Tibial nerve (tissue), 4 donors: ENCODE results near the gene TRMU. TPM values are rescaled to one million over a fixed set of nuclear protein-coding genes. Genes with fewer than 3 reads are reported as not detected.
A peak's percentile ranks its signal among the peaks of the same experiment; 100 is the strongest.

Experiments
- DNase-seq, 2 donors: peaks; one replicate each; pipeline ENCODE4 v3.0.0-alpha.2; 2019; ENCODE audit warnings: low spot score in 2 of 2
- H3K27ac ChIP-seq, 4 donors: fragments of 200-600 bp; sonication (generic) in 3 of 4; one replicate each; pipeline ENCODE4 v1.5.1; 2017 to 2019; ENCODE audit warnings: mild to moderate bottlenecking in 1 of 4
- H3K27me3 ChIP-seq, 2 donors: fragments of 200-600 bp; sonication (generic) in 1 of 2; one replicate each; pipeline versions ENCODE4 v1.5.1 to v1.6.0; 2017 to 2019
- H3K36me3 ChIP-seq, 3 donors: fragments of 200-600 bp; sonication (generic); one replicate each; pipeline ENCODE4 v1.5.1; 2018 to 2019
- H3K4me1 ChIP-seq, 4 donors: fragments of 200-600 bp; sonication (generic) in 3 of 4; one replicate each; pipeline ENCODE4 v1.5.1; 2017 to 2019
- H3K4me3 ChIP-seq, 4 donors: fragments of 200-600 bp; sonication (generic) in 3 of 4; one replicate each; pipeline ENCODE4 v1.5.1; 2017 to 2019; ENCODE audit warnings: mild to moderate bottlenecking in 1 of 4, moderate library complexity in 1 of 4
- H3K9me3 ChIP-seq, 4 donors: fragments of 200-600 bp; sonication (generic) in 3 of 4; one replicate each; pipeline ENCODE4 v1.5.1; 2017 to 2019
- EP300 ChIP-seq, 2 donors: sonication (generic); formaldehyde crosslinking; IDR thresholded peaks; one replicate each; pipeline ENCODE4 v1.6.1; 2017; ENCODE audit warnings: antibody characterized with exemption in 2 of 2, mild to moderate bottlenecking in 1 of 2
- POLR2A ChIP-seq, 2 donors: fragments of 450-650 bp; IDR thresholded peaks; one replicate each; pipeline ENCODE4 v1.6.1; 2017; ENCODE audit warnings: antibody characterized with exemption in 2 of 2, mild to moderate bottlenecking in 2 of 2, moderate library complexity in 2 of 2
- WGBS, 2 donors: methylation state at CpG; one replicate each; pipeline ENCODE4 v1.1.5; 2018; 5-methylcytosine and 5-hydroxymethylcytosine counted together
- total RNA-seq, 4 donors: library from RNA; depleted of rRNA; stranded (reverse); fragments of >200 nt; gene quantifications; one replicate each; pipeline ENCODE4 v1.1.0, GENCODE V29; 2016
- TF ChIP-seq, protein P1 (sequence below), 5 experiments: fragments of 200-600 bp in 3 of 5; fragments of 450-650 bp in 2 of 5; sonication (generic) in 3 of 5; IDR thresholded peaks; one replicate each; pipeline ENCODE4 v1.5.1; 2016 to 2019; ENCODE audit warnings: antibody characterized with exemption in 5 of 5, mild to moderate bottlenecking in 3 of 5, moderate library complexity in 2 of 5

The TRMU gene
- total RNA-seq, 4 donors from 2014 or later, result 50.0 to 85.3 (median 64.5) TPM

DNA sequence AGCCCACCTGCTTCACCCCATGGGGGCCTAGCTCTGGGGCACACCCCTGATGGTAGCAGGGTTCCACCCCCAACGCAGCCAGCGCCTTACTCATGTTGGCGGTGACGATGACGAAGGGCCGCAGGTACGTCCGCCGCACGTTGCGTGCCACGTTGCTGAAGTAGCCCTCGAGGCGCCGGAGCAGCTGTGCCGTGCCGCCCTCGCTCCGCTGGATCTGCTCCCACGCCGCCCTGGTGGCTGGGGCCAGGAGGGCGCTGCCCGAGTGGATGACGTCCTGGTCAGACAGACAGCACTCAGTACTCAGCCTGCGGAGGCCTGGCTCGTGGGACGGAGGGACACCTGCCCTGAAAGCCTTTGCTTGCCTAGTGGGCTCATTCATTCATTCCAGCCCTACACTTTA is 50.8 kb downstream of the TRMU start:
- WGBS, 2 donors, result 93 to 95% methylated on average over 23 to 27 of the region's 27 CpGs
- TF ChIP-seq POLR2A (IDR thresholded peaks at IDR 0.05) (no peak), EP300 (IDR thresholded peaks at IDR 0.05) (no peak)
- TF ChIP-seq, protein P1, sequence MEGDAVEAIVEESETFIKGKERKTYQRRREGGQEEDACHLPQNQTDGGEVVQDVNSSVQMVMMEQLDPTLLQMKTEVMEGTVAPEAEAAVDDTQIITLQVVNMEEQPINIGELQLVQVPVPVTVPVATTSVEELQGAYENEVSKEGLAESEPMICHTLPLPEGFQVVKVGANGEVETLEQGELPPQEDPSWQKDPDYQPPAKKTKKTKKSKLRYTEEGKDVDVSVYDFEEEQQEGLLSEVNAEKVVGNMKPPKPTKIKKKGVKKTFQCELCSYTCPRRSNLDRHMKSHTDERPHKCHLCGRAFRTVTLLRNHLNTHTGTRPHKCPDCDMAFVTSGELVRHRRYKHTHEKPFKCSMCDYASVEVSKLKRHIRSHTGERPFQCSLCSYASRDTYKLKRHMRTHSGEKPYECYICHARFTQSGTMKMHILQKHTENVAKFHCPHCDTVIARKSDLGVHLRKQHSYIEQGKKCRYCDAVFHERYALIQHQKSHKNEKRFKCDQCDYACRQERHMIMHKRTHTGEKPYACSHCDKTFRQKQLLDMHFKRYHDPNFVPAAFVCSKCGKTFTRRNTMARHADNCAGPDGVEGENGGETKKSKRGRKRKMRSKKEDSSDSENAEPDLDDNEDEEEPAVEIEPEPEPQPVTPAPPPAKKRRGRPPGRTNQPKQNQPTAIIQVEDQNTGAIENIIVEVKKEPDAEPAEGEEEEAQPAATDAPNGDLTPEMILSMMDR (IDR thresholded peaks at IDR 0.05), result no peak
- Histone ChIP-seq H3K27me3 (no peaks in the 10 kb centered on the region), H3K9me3 (no peaks in the 10 kb centered on the region), H3K4me3 (no peak overlapping the region), H3K36me3 (no peaks in the 10 kb centered on the region), H3K4me1 (no peaks in the 10 kb centered on the region), H3K27ac (no peak overlapping the region)
- no peak for DNase-seq

DNA sequence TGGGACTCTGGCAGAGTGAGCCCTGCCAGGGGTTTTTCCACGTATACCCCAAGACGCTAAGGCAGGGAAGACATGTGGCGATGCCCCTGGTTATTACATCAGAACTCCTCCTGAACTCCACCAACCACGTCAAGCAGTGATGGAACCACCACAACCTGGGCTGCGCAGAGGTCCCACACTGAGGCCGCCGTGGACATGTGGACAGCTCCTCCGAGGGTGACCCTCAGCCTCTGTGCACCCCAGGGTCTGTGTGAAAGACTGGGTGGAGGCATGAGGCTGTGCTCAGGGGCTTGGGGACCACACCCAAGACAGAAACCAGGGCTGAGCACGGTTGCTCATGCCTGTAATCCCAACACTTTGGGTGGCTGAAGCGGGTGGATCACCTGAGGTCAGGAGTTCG is 52.2 kb downstream of the TRMU start:
- H3K9me3 ChIP-seq, result no peaks in the 10 kb centered on the region
- no peak overlapping the region for H3K4me3 ChIP-seq
- H3K36me3 ChIP-seq, result no peaks in the 10 kb centered on the region
- no peak for DNase-seq
- H3K4me1 ChIP-seq, result no peaks in the 10 kb centered on the region
- H3K27me3 ChIP-seq, result no peaks in the 10 kb centered on the region
- WGBS, 2 donors, result 84 to 88% methylated on average over 11 of the region's 11 CpGs
- H3K27ac ChIP-seq, result no peak overlapping the region
- TF ChIP-seq, protein P1 (IDR thresholded peaks at IDR 0.05), result no peak
- TF ChIP-seq EP300 (IDR thresholded peaks at IDR 0.05) (no peak), POLR2A (IDR thresholded peaks at IDR 0.05) (no peak)

DNA sequence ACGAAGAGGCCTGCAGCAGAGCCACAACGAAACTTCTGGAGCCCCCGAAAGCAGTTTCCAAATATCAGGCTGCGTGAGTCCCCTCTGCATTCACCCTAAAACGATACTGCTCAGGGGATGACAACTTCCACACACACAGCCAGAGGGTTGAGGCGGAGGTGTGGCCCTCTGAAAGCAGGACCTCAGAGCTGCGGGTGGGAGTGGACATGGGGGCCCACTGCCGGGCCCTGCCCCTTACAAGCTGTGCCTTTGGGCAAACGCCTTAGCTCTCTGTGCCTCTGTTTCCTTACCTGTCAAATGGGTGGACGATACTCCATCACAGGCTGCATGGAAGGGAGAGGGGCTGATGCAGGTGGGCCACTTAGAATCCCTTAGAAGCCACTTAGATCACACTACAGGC is 53.1 kb downstream of the TRMU start:
- Histone ChIP-seq H3K9me3 (no peaks in the 10 kb centered on the region), H3K36me3 (no peaks in the 10 kb centered on the region), H3K27ac (no peak overlapping the region), H3K4me1 (no peaks in the 10 kb centered on the region), H3K27me3 (no peaks in the 10 kb centered on the region), H3K4me3 (no peak overlapping the region)
- DNase-seq, result no peak
- TF ChIP-seq, protein P1 (IDR thresholded peaks at IDR 0.05), result no peak
- TF ChIP-seq POLR2A (IDR thresholded peaks at IDR 0.05), result no peak
- TF ChIP-seq EP300 (IDR thresholded peaks at IDR 0.05), result no peak
- WGBS, 2 donors, result 82 to 92% methylated on average over 10 of the region's 10 CpGs

DNA sequence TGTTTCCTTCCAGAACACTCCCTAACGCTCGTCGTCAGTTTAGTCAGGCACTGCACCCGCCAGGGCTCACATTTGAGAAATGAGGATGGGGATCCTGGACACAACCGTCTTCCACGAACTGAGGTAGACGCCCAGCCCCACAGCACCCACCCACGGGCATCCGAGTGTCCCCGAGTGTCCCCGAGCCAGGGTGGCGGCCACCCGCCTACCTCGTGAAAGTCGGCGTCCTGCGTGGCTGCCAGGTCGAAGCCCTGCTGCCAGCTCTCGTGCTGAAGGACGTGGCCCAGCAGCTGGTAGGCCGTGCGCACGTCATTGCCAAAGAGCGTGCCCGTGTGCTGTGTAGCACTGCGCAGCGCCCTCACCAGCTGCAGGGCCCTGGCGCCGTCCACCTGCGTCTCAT is 53.6 kb downstream of the TRMU start:
- H3K9me3 ChIP-seq, result no peaks in the 10 kb centered on the region
- 92 to 94% methylated on average over 28 to 30 of the region's 30 CpGs for WGBS, 2 donors
- TF ChIP-seq EP300 (IDR thresholded peaks at IDR 0.05) (no peak), POLR2A (IDR thresholded peaks at IDR 0.05) (no peak)
- TF ChIP-seq, protein P1 (IDR thresholded peaks at IDR 0.05), result no peak
- DNase-seq, result no peak
- H3K36me3 ChIP-seq, result no peaks in the 10 kb centered on the region
- no peaks in the 10 kb centered on the region for H3K27me3 ChIP-seq
- H3K4me3 ChIP-seq, result no peak overlapping the region
- H3K27ac ChIP-seq, result no peak overlapping the region
- no peaks in the 10 kb centered on the region for H3K4me1 ChIP-seq

DNA sequence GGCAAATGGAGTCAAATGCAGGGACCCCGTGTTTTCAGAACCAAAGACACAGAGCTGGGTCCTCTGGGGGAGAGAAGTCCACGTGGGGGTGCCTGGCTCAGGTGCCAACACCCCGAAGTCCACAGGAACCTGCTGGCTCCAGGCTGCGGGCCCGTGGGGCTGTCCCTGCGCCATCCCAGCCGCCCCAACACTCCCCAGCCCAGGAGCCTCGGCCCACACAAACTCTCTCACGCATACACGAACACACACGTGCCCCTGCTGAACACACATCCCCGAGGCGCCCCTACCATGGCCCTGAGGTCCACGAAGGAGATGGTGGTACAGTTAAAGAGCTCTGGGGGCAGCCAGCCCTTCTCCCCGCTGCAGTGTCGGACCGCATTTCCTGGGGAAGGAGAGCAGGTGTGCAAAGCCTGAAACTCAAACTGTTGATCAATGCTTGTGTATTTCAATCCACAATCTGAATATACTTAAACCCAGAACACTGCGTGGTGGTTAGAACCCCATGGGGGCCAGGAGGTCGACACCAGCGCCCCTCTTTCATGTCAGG is 54.7 kb downstream of the TRMU start:
- DNase-seq, result no peak
- no peaks in the 10 kb centered on the region for H3K27me3 ChIP-seq
- no peak overlapping the region for H3K4me3 ChIP-seq
- TF ChIP-seq, protein P1 (IDR thresholded peaks at IDR 0.05), result no peak
- TF ChIP-seq POLR2A (IDR thresholded peaks at IDR 0.05), result no peak
- TF ChIP-seq EP300 (IDR thresholded peaks at IDR 0.05), result no peak
- H3K36me3 ChIP-seq, result no peaks in the 10 kb centered on the region
- 64 to 79% methylated on average over 20 of the region's 20 CpGs for WGBS, 2 donors
- peak overlapping the region in 1 of 4 donors; percentile 30 for H3K27ac ChIP-seq
- no peaks in the 10 kb centered on the region for H3K9me3 ChIP-seq
- no peaks in the 10 kb centered on the region for H3K4me1 ChIP-seq
